Astrocyte of the hippocampus (primary cell): ENCODE results near the gene ANKRD49.

ENCODE experiments used
- DNase-seq: peaks from one replicate; pipeline ENCODE4 v3.0.0; 2011; ENCODE audit warnings: low read depth, low spot score

ANKRD49 gene

GRCh38 chr11:94544646-94545263 is 51.0 kb downstream of the ANKRD49 start:
- DNase-seq: no peak

- DNase-seq: no peak
These were observed 51.7 kb downstream of the ANKRD49 start for GRCh38 chr11:94545264-94546161.

- no peak for DNase-seq
These were observed 52.3 kb downstream of the ANKRD49 start for GRCh38 chr11:94546162-94546470.

- no peak for DNase-seq
These were observed 53.1 kb downstream of the ANKRD49 start for GRCh38 chr11:94546886-94547285.

GRCh38 chr11:94549146-94549545 is 55.4 kb downstream of the ANKRD49 start:
- no peak for DNase-seq
